ENCODE results near the gene CDH16.
"Not testable (repeated sequence)": the region's sequence is repeated elsewhere in the genome, so short reads cannot be mapped to it uniquely, and the experiment has no call there.

Gene CDH16

GRCh38 chr16:66873685-66874055 lies 45.0 kb downstream of the CDH16 start:
- no peak for TF ChIP-seq CTCF (IDR thresholded peaks at IDR 0.05; ENCODE audit: low read depth, low read length)
- no peak for DNase-seq
- no peak overlapping the region for H3K4me3 ChIP-seq (ENCODE audit: low read depth, low read length)
- H3K36me3 ChIP-seq = no peaks in the 10 kb centered on the region
- H3K4me1 ChIP-seq = peaks cover 4% of the 10 kb centered on the region; the same call in 1 of the 2 replicates
- H3K27me3 ChIP-seq = no peaks in the 10 kb centered on the region
- H3K9me3 ChIP-seq = no peaks in the 10 kb centered on the region

GRCh38 chr16:66872943-66873684 lies 45.6 kb downstream of the CDH16 start:
- peak; percentile 91 for TF ChIP-seq CTCF (IDR thresholded peaks at IDR 0.05; ENCODE audit: low read depth, low read length)
- DNase-seq = peak; percentile 92

GRCh38 chr16:66872559-66872942 lies 46.1 kb downstream of the CDH16 start:
- no peaks in the 10 kb centered on the region for H3K27me3 ChIP-seq
- peak overlapping the region; percentile 30; the same call in 1 of the 2 replicates for H3K4me3 ChIP-seq (ENCODE audit: low read depth, low read length)
- no peaks in the 10 kb centered on the region for H3K36me3 ChIP-seq
- no peak for DNase-seq
- no peaks in the 10 kb centered on the region for H3K9me3 ChIP-seq
- H3K4me1 ChIP-seq = peaks cover 4% of the 10 kb centered on the region; the same call in 1 of the 2 replicates
- no peak for TF ChIP-seq CTCF (IDR thresholded peaks at IDR 0.05; ENCODE audit: low read depth, low read length)

More at GRCh38 chr16:66872943-66873684, 45.6 kb downstream of the CDH16 start:
- no peaks in the 10 kb centered on the region for H3K36me3 ChIP-seq
- no peaks in the 10 kb centered on the region for H3K9me3 ChIP-seq
- peaks cover 4% of the 10 kb centered on the region; the same call in 1 of the 2 replicates for H3K4me1 ChIP-seq
- no peaks in the 10 kb centered on the region for H3K27me3 ChIP-seq
- H3K4me3 ChIP-seq (ENCODE audit: low read depth, low read length) = peak overlapping the region; percentile 30

GRCh38 chr16:66871840-66872239 lies 46.8 kb downstream of the CDH16 start:
- no peak for TF ChIP-seq CTCF (IDR thresholded peaks at IDR 0.05; ENCODE audit: low read depth, low read length)
- Histone ChIP-seq H3K27me3 (no peaks in the 10 kb centered on the region), H3K36me3 (no peaks in the 10 kb centered on the region), H3K4me1 (peaks cover 4% of the 10 kb centered on the region; the same call in 1 of the 2 replicates), H3K9me3 (no peaks in the 10 kb centered on the region), H3K4me3 (ENCODE audit: low read depth, low read length) (no peak overlapping the region)
- DNase-seq = no peak

- not testable (repeated sequence) for H3K9me3 ChIP-seq; DNase-seq; H3K4me1 ChIP-seq; H3K4me3 ChIP-seq (ENCODE audit: low read depth, low read length); H3K27me3 ChIP-seq; H3K36me3 ChIP-seq
Observed at GRCh38 chr16:66871363-66871762, 47.3 kb downstream of the CDH16 start.

GRCh38 chr16:66869424-66869823 lies 49.3 kb downstream of the CDH16 start:
- Histone ChIP-seq H3K27me3 (no peaks in the 10 kb centered on the region), H3K4me1 (peaks cover 4% of the 10 kb centered on the region; the same call in 1 of the 2 replicates), H3K4me3 (ENCODE audit: low read depth, low read length) (no peak overlapping the region), H3K9me3 (no peaks in the 10 kb centered on the region), H3K36me3 (no peaks in the 10 kb centered on the region)
- no peak for TF ChIP-seq CTCF (IDR thresholded peaks at IDR 0.05; ENCODE audit: low read depth, low read length)
- no peak for DNase-seq
